MM.1S (cell line): ENCODE measurements around the gene ELOF1.

Source experiments
- DNase-seq: peaks from one replicate; pipeline ENCODE4 v3.0.0-alpha.2; 2015
- H2AFZ ChIP-seq: fragments of 300-600 bp; sonication (generic); 2 replicates; pipeline ENCODE4 v1.6.0; 2016; ENCODE audit warnings: antibody characterized with exemption, low read length
- H3F3A ChIP-seq: fragments of 300-600 bp; sonication (generic); 2 replicates; pipeline ENCODE4 v1.6.1; 2016; ENCODE audit warnings: mild to moderate bottlenecking, antibody characterized with exemption, low read length, moderate library complexity, mixed read lengths; ENCODE audit not compliant: insufficient read depth
- H3K27ac ChIP-seq: fragments of 300-600 bp; sonication (generic); 2 replicates; pipeline ENCODE4 v1.5.1; 2016; ENCODE audit warnings: mild to moderate bottlenecking, low read length
- H3K27me3 ChIP-seq: fragments of 300-600 bp; sonication (generic); replicated peaks from 2 replicates; pipeline ENCODE4 v1.6.0; 2016; ENCODE audit warnings: low read length; ENCODE audit not compliant: insufficient read depth
- H3K36me3 ChIP-seq: fragments of 300-600 bp; sonication (generic); replicated peaks from 2 replicates; pipeline ENCODE4 v1.6.1; 2016; ENCODE audit warnings: mild to moderate bottlenecking, low read length, mixed read lengths; ENCODE audit not compliant: insufficient read depth
- H3K4me1 ChIP-seq: fragments of 300-600 bp; sonication (generic); 2 replicates; pipeline ENCODE4 v1.6.1; 2016; ENCODE audit warnings: low read length, mixed read lengths
- H3K4me2 ChIP-seq: fragments of 300-600 bp; sonication (generic); 2 replicates; pipeline ENCODE4 v1.6.0; 2016; ENCODE audit warnings: low read depth, low read length
- H3K4me3 ChIP-seq: fragments of 300-600 bp; sonication (generic); 2 replicates; pipeline ENCODE4 v1.5.1; 2016; ENCODE audit warnings: low read length, mixed read lengths
- H3K79me2 ChIP-seq: fragments of 300-600 bp; sonication (generic); 2 replicates; pipeline ENCODE4 v1.6.1; 2016; ENCODE audit warnings: mixed run types, low read length, mixed read lengths
- H3K9ac ChIP-seq: fragments of 300-600 bp; sonication (generic); 2 replicates; pipeline ENCODE4 v1.6.1; 2016; ENCODE audit warnings: low read length, mixed read lengths
- H3K9me2 ChIP-seq: fragments of 300-600 bp; sonication (generic); replicated peaks from 2 replicates; pipeline ENCODE4 v1.6.1; 2016; ENCODE audit warnings: mild to moderate bottlenecking, low read length, mixed read lengths; ENCODE audit not compliant: insufficient read depth
- H3K9me3 ChIP-seq: fragments of 300-600 bp; sonication (generic); replicated peaks from 2 replicates; pipeline ENCODE4 v1.6.1; 2016; ENCODE audit warnings: mild to moderate bottlenecking, low read length, mixed read lengths; ENCODE audit not compliant: insufficient read depth
- H4K20me1 ChIP-seq: fragments of 300-600 bp; sonication (generic); 2 replicates; pipeline ENCODE4 v1.6.1; 2016; ENCODE audit warnings: mild to moderate bottlenecking, low read length, moderate library complexity, mixed read lengths; ENCODE audit not compliant: insufficient read depth
- CTCF ChIP-seq: fragments of 300-600 bp; sonication (generic); IDR thresholded peaks from 2 replicates; pipeline ENCODE4 v1.5.1; 2016; ENCODE audit warnings: antibody characterized with exemption, low read length, mixed read lengths
- EZH2 ChIP-seq: fragments of 300-600 bp; sonication (generic); optimal IDR thresholded peaks from 2 replicates; pipeline ENCODE3; 2017; ENCODE audit warnings: low read depth, mild to moderate bottlenecking, antibody characterized with exemption, low read length, mixed read lengths
- EZH2phosphoT487 ChIP-seq: fragments of 300-600 bp; sonication (generic); IDR thresholded peaks from 2 replicates; pipeline ENCODE4 v1.6.1; 2018; ENCODE audit warnings: antibody characterized with exemption, low read length

ELOF1 gene

DNA sequence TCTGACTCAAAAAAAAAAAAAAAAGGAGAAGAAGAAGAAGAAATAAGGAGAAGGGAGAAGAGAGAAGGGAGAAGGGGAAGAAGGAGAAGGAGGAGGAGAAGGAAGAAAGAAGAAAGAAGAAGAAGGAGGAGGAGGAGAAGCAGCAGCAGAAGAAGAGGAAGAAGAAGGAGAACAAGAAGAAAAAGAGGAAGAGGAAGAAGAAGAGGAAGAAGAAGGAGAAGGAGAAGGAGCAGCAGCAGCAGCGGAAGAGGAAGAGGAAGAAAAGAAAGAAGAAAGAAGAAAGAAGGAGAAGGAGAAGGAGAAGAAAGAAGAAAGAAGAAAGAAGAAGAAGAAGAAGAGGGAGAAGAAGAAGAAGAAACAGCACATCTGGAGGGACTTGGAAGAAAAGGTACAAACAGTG, 24.5 kb downstream of the ELOF1 start:
- Histone ChIP-seq H3K27me3 (peaks cover 22% of the 10 kb centered on the region), H3K4me2 (no peak overlapping the region), H3K27ac (no peak overlapping the region), H3F3A (peaks cover 8% of the 10 kb centered on the region; the same call in 1 of the 2 replicates), H4K20me1 (no peaks in the 10 kb centered on the region), H3K9ac (no peak overlapping the region), H2AFZ (no peak overlapping the region), H3K36me3 (no peaks in the 10 kb centered on the region), H3K79me2 (no peaks in the 10 kb centered on the region), H3K4me3 (no peak overlapping the region), H3K9me3 (no peaks in the 10 kb centered on the region), H3K4me1 (peaks cover 3% of the 10 kb centered on the region; the same call in 1 of the 2 replicates), H3K9me2 (no peaks in the 10 kb centered on the region)
- no peak for DNase-seq
- TF ChIP-seq CTCF = no peak
- no peak for TF ChIP-seq EZH2phosphoT487
- no peak for TF ChIP-seq EZH2

- Histone ChIP-seq H2AFZ (no peak overlapping the region), H3K4me2 (no peak overlapping the region), H3K36me3 (no peaks in the 10 kb centered on the region), H3K27me3 (peaks cover 15% of the 10 kb centered on the region), H4K20me1 (no peaks in the 10 kb centered on the region), H3K9me3 (no peaks in the 10 kb centered on the region), H3K4me3 (no peak overlapping the region), H3K27ac (no peak overlapping the region), H3K9ac (no peak overlapping the region), H3K9me2 (no peaks in the 10 kb centered on the region), H3K79me2 (peaks cover 16% of the 10 kb centered on the region), H3K4me1 (peaks cover under 1% of the 10 kb centered on the region; the same call in 1 of the 2 replicates), H3F3A (peaks cover 4% of the 10 kb centered on the region; the same call in 1 of the 2 replicates)
- TF ChIP-seq CTCF (peak; percentile 31), EZH2phosphoT487 (no peak)
- DNase-seq = peak; percentile 68
These were observed 28.6 kb downstream of the ELOF1 start for GRCh38 chr19:11530432-11530831.

- TF ChIP-seq EZH2phosphoT487 (no peak), CTCF (no peak), EZH2 (no peak)
These were observed 30.3 kb downstream of the ELOF1 start, which contains the start of gene ECSIT for GRCh38 chr19:11528551-11529341. TSS of gene ECSIT (minus strand) at chr19:11529134. CDS start at chr19:11519170, 9,964 bp downstream.

More at GRCh38 chr19:11528551-11529341, 30.3 kb downstream of the ELOF1 start, which contains the start of gene ECSIT:
- Histone ChIP-seq H3K79me2 (peaks cover 16% of the 10 kb centered on the region), H3K36me3 (no peaks in the 10 kb centered on the region), H3K4me3 (peak within 1 kb of the TSS; percentile 90), H3K9me2 (no peaks in the 10 kb centered on the region), H3K9me3 (no peaks in the 10 kb centered on the region), H3K9ac (peak within 1 kb of the TSS; percentile 75), H2AFZ (peak within 1 kb of the TSS; percentile 62), H3K4me1 (no peaks in the 10 kb centered on the region), H4K20me1 (no peaks in the 10 kb centered on the region), H3K4me2 (peak within 1 kb of the TSS; percentile 75), H3K27ac (peak within 1 kb of the TSS; percentile 67; the same call in 1 of the 2 replicates), H3F3A (no peaks in the 10 kb centered on the region), H3K27me3 (no peaks in the 10 kb centered on the region)
- DNase-seq = peak; percentile 96
